K562 treated with DMSO at 1 percent for 24 hours (cell line): ENCODE data around the gene FGF18. TPM values are rescaled to one million over a fixed set of nuclear protein-coding genes. Genes with fewer than 3 reads are reported as not detected.

Experiments used
- total RNA-seq: library from RNA; unstranded; fragments of 300-600 nt; gene quantifications from 2 replicates; pipeline ENCODE4 v1.2.3, GENCODE V29; 2022; ENCODE audit warnings: low read depth; ENCODE audit not compliant: insufficient read depth

Gene FGF18, protein sequence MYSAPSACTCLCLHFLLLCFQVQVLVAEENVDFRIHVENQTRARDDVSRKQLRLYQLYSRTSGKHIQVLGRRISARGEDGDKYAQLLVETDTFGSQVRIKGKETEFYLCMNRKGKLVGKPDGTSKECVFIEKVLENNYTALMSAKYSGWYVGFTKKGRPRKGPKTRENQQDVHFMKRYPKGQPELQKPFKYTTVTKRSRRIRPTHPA
- not detected in 2 replicates for total RNA-seq

DNA sequence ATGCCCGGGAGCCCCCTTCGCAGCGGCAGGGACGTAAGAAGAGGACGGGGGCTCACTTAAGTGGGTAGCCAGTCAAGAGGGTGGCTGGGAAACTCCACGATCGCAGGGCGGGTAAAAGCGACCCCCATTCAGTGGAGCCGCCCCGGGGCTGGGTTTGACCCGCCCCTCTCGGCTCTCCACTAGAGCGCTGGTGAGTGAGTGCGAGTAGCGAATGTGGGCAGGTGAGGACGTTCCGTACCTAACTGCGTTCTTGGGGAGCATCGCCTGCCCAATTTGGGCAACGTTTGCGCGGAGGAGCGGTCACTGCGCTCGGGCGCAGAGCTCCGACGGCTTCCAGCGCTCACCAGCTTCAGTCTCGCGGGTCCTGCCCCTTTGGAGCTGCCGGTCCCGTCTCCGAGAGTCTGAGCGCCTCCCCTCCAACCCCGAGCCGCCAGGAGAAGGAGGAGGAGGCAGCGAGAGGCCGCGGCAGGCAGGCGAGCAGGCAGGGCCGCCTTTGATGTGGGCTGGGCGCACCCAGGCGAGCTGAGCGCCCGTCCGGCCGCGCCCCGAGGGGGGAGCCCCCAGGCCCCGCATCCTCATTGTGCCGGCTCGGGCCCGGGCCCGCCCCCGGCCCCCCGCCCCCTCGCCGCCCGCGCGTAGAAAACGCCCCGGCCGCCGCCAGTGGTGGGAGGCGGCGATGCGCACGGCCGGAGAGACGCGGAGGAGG, at the start of gene FGF18:
FGF18 (plus strand) TSS at position 666 of the 706 bp plus-strand sequence. CDS start 553 bp downstream, outside the sequence.

DNA sequence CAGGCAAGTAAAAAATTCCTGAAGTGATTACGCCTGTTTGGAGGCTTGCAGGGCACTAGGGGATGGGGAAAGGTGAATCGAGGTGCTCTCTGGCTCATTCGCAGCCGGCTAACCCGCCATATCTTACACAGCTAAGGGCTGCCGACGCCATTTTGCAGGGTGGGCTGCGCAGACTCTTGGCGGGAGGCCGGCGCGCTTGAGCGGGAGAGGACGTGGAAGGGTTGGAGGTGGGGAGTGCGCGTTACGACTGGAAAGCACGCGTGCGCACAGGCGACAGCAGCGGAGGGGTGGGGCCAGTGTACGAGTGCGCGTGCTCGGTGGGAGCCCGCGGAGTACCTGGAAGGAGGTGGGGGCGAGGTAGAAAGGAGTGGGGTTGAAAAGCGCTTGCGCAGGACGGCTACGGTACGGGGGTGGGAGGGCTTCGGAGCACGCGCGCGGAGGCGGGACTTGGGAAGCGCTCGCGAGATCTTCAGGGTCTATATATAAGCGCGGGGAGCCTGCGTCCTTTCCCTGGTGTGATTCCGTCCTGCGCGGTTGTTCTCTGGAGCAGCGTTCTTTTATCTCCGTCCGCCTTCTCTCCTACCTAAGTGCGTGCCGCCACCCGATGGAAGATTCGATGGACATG, 32.0 kb upstream of the FGF18 start, which contains the start of gene NPM1:
NPM1 (plus strand) TSS at position 505 of the 625 bp plus-strand sequence; CDS start at position 605, 100 bp downstream.

Other genes with a start within 250 kb of the FGF18 start
- not detected in 2 replicates for gene TLX3, start 110.4 kb upstream of the FGF18 start, total RNA-seq
- gene NPM1, start 31.8 kb upstream of the FGF18 start, total RNA-seq, result 1,423 and 1,620 TPM in 2 replicates